H1 (cell line): ENCODE results near the gene TBK1. TPM values are rescaled to one million over a fixed set of nuclear protein-coding genes. Genes with fewer than 3 reads are reported as not detected.

ENCODE experiments used
- CHD7 ChIP-seq: fragments of 300-600 bp; sonication (generic); IDR thresholded peaks from 2 replicates; pipeline ENCODE4 v1.7.1; 2012; ENCODE audit warnings: low read length, moderate library complexity, mild to moderate bottlenecking, inconsistent platforms; ENCODE audit not compliant: insufficient replicate concordance
- CTCF ChIP-seq, 3 experiments: IDR thresholded peaks; 1 replicate in 2 of 3; 2 replicates in 1 of 3; pipeline versions ENCODE4 v1.5.1 to v1.6.1; 2011; ENCODE audit warnings: low read length in 3 of 3, mild to moderate bottlenecking in 3 of 3, inconsistent platforms in 2 of 3, low read depth in 1 of 3, moderate library complexity in 1 of 3; ENCODE audit not compliant: insufficient read depth in 1 of 3; ENCODE audit errors: control extremely low read depth in 1 of 3
- NRF1 ChIP-seq: IDR thresholded peaks from 2 replicates; pipeline ENCODE4 v1.6.1; 2011; ENCODE audit warnings: mild to moderate bottlenecking, low read depth, low read length, improper control_type of control experiment
- polyA plus RNA-seq, 7 experiments: library from polyadenylated mRNA; depleted of rRNA in 3 of 7; stranded (reverse) in 5 of 7; unstranded in 2 of 7; fragments of >200 nt in 5 of 7; fragments of 200-250 nt in 2 of 7; gene quantifications; 1 replicate in 5 of 7; 2 replicates in 1 of 7; 4 replicates in 1 of 7; pipeline versions ENCODE4 v1.2.1 to v1.2.3, GENCODE V29; 2011 to 2013; ENCODE audit warnings: missing spikeins in 2 of 7, mixed read lengths in 2 of 7
- total RNA-seq: library from RNA; stranded (reverse); fragmentation: NEBNext Ultra II Directional; extraction: Animal tissue kit (Norgen Biotek cat#: 25700); gene quantifications from 2 replicates; pipeline ENCODE4 v1.2.1, GENCODE V29; 2021

Gene TBK1
- total and polyA plus RNA-seq, 2 of the 8 experiments (the other 6 are each of a cell fraction or from before 2014, with no cell fraction given): 5.3 to 20.4 TPM

- TF ChIP-seq CHD7 (no peak), NRF1 (no peak), CTCF (IDR thresholded peaks at IDR 0.05; ENCODE audit: control extremely low read depth in 1 of 3, insufficient read depth in 1 of 3, low read depth in 1 of 3, low read length in 3 of 3) (no peak)
- TF ChIP-seq, all 59 proteins: peak for 0
These were observed 38.0 kb upstream of the TBK1 start (continued) for GRCh38 chr12:64413884-64414283.
